Midbrain (tissue), 1 donor: ENCODE data around the gene ACYP1.
A peak's percentile ranks its signal among the peaks of the same experiment; 100 is the strongest.

Source experiments
- DNase-seq: peaks from one replicate; lab custom pipeline; 2025; lab: John Stamatoyannopoulos, UW

Gene ACYP1

GRCh38 chr14:75040959-75041358 is 22.9 kb downstream of the ACYP1 start:
- no peak for DNase-seq

- no peak for DNase-seq
Observed at GRCh38 chr14:75040507-75040906, 23.3 kb downstream of the ACYP1 start.

- DNase-seq = no peak
Observed at GRCh38 chr14:75032939-75033338, 30.9 kb downstream of the ACYP1 start.

- DNase-seq = no peak
Observed at GRCh38 chr14:75030147-75030546, 33.7 kb downstream of the ACYP1 start.

- no peak for DNase-seq
Observed at GRCh38 chr14:75025876-75026275, 37.9 kb downstream of the ACYP1 start.

- DNase-seq = no peak
Observed at GRCh38 chr14:75025082-75025481, 38.7 kb downstream of the ACYP1 start.

GRCh38 chr14:75023108-75023507 is 40.7 kb downstream of the ACYP1 start:
- DNase-seq = no peak

- no peak for DNase-seq
Observed at GRCh38 chr14:75022655-75023054, 41.2 kb downstream of the ACYP1 start.

- no peak for DNase-seq
Observed at GRCh38 chr14:75018694-75019093, 45.1 kb downstream of the ACYP1 start.

- DNase-seq = peak; percentile 28
Observed at GRCh38 chr14:75016815-75017214, 47.0 kb downstream of the ACYP1 start.

GRCh38 chr14:75015496-75015895 is 48.3 kb downstream of the ACYP1 start:
- no peak for DNase-seq

- DNase-seq = no peak
Observed at GRCh38 chr14:75013290-75013689, 50.5 kb downstream of the ACYP1 start.

GRCh38 chr14:75011356-75011994 is 52.3 kb downstream of the ACYP1 start:
- DNase-seq = no peak

- no peak for DNase-seq
Observed at GRCh38 chr14:75010472-75011093, 53.2 kb downstream of the ACYP1 start.

GRCh38 chr14:75009176-75009575 is 54.6 kb downstream of the ACYP1 start:
- no peak for DNase-seq

GRCh38 chr14:75005357-75005756 is 58.5 kb downstream of the ACYP1 start:
- no peak for DNase-seq

GRCh38 chr14:75003250-75004027 is 60.4 kb downstream of the ACYP1 start:
- DNase-seq = no peak
